Gastrocnemius medialis (tissue), 4 donors: ENCODE measurements around the gene S1PR5.

Source experiments
- CTCF ChIP-seq, 5 experiments: fragments of 450-650 bp in 3 of 5; fragments of 200-600 bp in 2 of 5; sonication (generic) in 2 of 5; IDR thresholded peaks in 4 of 5; conservative IDR thresholded peaks in 1 of 5; 1 replicate in 4 of 5; 2 replicates in 1 of 5; pipeline ENCODE4 v1.5.1; 2016 to 2019; ENCODE audit warnings: antibody characterized with exemption in 5 of 5, mild to moderate bottlenecking in 3 of 5, moderate library complexity in 3 of 5
- POLR2A ChIP-seq, 2 donors: fragments of 450-650 bp; IDR thresholded peaks; one replicate each; pipeline ENCODE4 v1.6.1; 2017; ENCODE audit warnings: antibody characterized with exemption in 2 of 2, mild to moderate bottlenecking in 2 of 2, moderate library complexity in 2 of 2

DNA sequence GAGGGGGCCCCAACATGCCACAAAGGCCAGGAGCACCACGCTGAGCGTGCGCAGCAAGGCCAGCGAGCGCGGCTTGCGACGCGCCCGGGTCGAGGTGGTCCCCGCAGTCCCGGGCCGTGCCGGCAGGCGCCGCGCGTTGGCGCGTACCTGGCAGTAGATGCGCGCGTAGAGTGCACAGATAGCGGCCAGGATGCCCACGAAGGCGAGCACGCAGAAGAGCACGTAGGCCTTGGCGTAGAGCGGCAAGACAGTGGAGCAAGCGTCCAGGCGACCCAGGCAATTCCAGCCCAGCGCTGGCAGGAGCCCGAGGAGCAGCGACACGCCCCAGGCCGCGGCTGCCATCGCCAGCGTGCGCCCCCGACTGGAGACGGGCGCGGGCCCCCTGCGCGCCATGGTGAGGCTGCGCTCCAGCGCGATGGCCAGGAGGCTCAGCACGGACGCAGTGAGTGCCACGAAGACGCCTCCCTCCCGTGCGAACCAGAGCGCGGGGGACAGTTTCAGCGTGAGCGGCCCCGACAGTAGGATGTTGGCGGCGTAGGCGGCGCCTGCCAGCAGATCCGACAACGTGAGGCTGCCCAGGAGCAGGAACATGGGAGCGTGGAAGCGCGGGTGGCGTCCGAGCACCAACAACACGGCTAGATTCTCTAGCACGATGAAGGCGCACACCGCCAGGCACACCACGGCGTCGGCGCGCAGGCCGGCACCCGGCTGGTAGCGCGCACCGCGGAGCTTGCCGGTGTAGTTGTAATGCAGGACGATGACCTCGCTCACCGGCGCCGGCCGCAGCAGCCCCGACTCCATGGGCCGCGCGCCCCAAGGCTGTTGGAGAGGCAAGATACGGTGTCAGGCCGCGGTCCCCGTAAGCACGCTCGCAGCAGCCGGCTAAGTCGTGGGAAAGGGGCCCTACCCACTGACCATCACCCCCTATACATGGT lies 2.8 kb downstream of the S1PR5 start:
- TF ChIP-seq CTCF (IDR thresholded peaks at IDR 0.05 in 4 of 5, conservative IDR thresholded peaks at IDR 0.05 in 1 of 5) (no peak), POLR2A (IDR thresholded peaks at IDR 0.05) (no peak)
